Pons (tissue), 1 donor: ENCODE measurements around the gene DHRS4.
A peak's percentile ranks its signal among the peaks of the same experiment; 100 is the strongest.
"Not testable (repeated sequence)": the region's sequence is repeated elsewhere in the genome, so short reads cannot be mapped to it uniquely, and the experiment has no call there.

Experiments used
- DNase-seq: peaks from one replicate; pipeline ENCODE4 v3.0.0-alpha.2; 2016; ENCODE audit warnings: low spot score

The DHRS4 gene

GRCh38 chr14:23941230-23941629 lies 12.3 kb upstream of the DHRS4 start:
- DNase-seq, result no peak

GRCh38 chr14:23941669-23942068 lies 11.9 kb upstream of the DHRS4 start:
- DNase-seq, result no peak

GRCh38 chr14:23942587-23942986 lies 11.0 kb upstream of the DHRS4 start:
- DNase-seq, result no peak

GRCh38 chr14:23949069-23949468 lies 4.5 kb upstream of the DHRS4 start:
- DNase-seq, result not testable (repeated sequence)

- DNase-seq, result no peak
Observed at GRCh38 chr14:23950411-23951135, 3.0 kb upstream of the DHRS4 start.

GRCh38 chr14:23951136-23951466 lies 2.5 kb upstream of the DHRS4 start:
- not testable (repeated sequence) for DNase-seq

GRCh38 chr14:23951590-23952201 lies 1.9 kb upstream of the DHRS4 start:
- DNase-seq, result peak; percentile 48

GRCh38 chr14:23953116-23953463 lies 480 bp upstream of the DHRS4 start:
- not testable (repeated sequence) for DNase-seq

- DNase-seq, result not testable (repeated sequence)
Observed at GRCh38 chr14:23954279-23954614, 677 bp downstream of the DHRS4 start.

- not testable (repeated sequence) for DNase-seq
Observed at GRCh38 chr14:23954965-23955364, 1.4 kb downstream of the DHRS4 start.

- DNase-seq, result not testable (repeated sequence)
Observed at GRCh38 chr14:23955811-23956210, 2.2 kb downstream of the DHRS4 start.

GRCh38 chr14:23957913-23958569 lies 4.5 kb downstream of the DHRS4 start:
- not testable (repeated sequence) for DNase-seq

GRCh38 chr14:23960899-23961298 lies 7.3 kb downstream of the DHRS4 start:
- DNase-seq, result not testable (repeated sequence)

- DNase-seq, result not testable (repeated sequence)
Observed at GRCh38 chr14:23961704-23962103, 8.1 kb downstream of the DHRS4 start.

GRCh38 chr14:23969130-23969480 lies 15.5 kb downstream of the DHRS4 start:
- not testable (repeated sequence) for DNase-seq

- not testable (repeated sequence) for DNase-seq
Observed at GRCh38 chr14:23969481-23970282, 16.1 kb downstream of the DHRS4 start.

- DNase-seq, result not testable (repeated sequence)
Observed at GRCh38 chr14:23970283-23970659, 16.7 kb downstream of the DHRS4 start.

- not testable (repeated sequence) for DNase-seq
Observed at GRCh38 chr14:23973178-23973577, 19.6 kb downstream of the DHRS4 start.

- not testable (repeated sequence) for DNase-seq
Observed at GRCh38 chr14:23974041-23974440, 20.5 kb downstream of the DHRS4 start.

GRCh38 chr14:23977208-23977607 lies 23.6 kb downstream of the DHRS4 start:
- not testable (repeated sequence) for DNase-seq

- DNase-seq, result not testable (repeated sequence)
Observed at GRCh38 chr14:23981951-23982813, 28.6 kb downstream of the DHRS4 start.
